ENCODE measurements around the gene EIF1B.
A peak's percentile ranks its signal among the peaks of the same experiment; 100 is the strongest.
"Not testable (repeated sequence)": the region's sequence is repeated elsewhere in the genome, so short reads cannot be mapped to it uniquely, and the experiment has no call there.

EIF1B gene

GRCh38 chr3:40309418-40309924 is at the start of gene EIF1B:
Gene EIF1B, plus strand, starts transcription at chr3:40309707. Its CDS starts 235 bp downstream, at chr3:40309942.
- DNase-seq, result peak; percentile 62

GRCh38 chr3:40262331-40262730 is 47.2 kb upstream of the EIF1B start:
- no peak for DNase-seq

- DNase-seq, result no peak
Observed at GRCh38 chr3:40264451-40264850, 45.1 kb upstream of the EIF1B start.

GRCh38 chr3:40265181-40265580 is 44.3 kb upstream of the EIF1B start:
- DNase-seq, result no peak

- DNase-seq, result no peak
Observed at GRCh38 chr3:40267937-40268724, 41.4 kb upstream of the EIF1B start.

GRCh38 chr3:40268802-40269524 is 40.5 kb upstream of the EIF1B start:
- no peak for DNase-seq

GRCh38 chr3:40278791-40279190 is 30.7 kb upstream of the EIF1B start:
- no peak for DNase-seq

- DNase-seq, result no peak
Observed at GRCh38 chr3:40281995-40282394, 27.5 kb upstream of the EIF1B start.

- not testable (repeated sequence) for DNase-seq
Observed at GRCh38 chr3:40283057-40283456, 26.4 kb upstream of the EIF1B start.

- no peak for DNase-seq
Observed at GRCh38 chr3:40287248-40287647, 22.3 kb upstream of the EIF1B start.

GRCh38 chr3:40290396-40290795 is 19.1 kb upstream of the EIF1B start:
- DNase-seq, result no peak

- no peak for DNase-seq
Observed at GRCh38 chr3:40291471-40291870, 18.0 kb upstream of the EIF1B start.

GRCh38 chr3:40292637-40293349 is 16.7 kb upstream of the EIF1B start:
- no peak for DNase-seq

- no peak for DNase-seq
Observed at GRCh38 chr3:40294434-40294833, 15.1 kb upstream of the EIF1B start.

- no peak for DNase-seq
Observed at GRCh38 chr3:40298075-40298474, 11.4 kb upstream of the EIF1B start.

- no peak for DNase-seq
Observed at GRCh38 chr3:40299130-40299720, 10.3 kb upstream of the EIF1B start.

- DNase-seq, result no peak
Observed at GRCh38 chr3:40299721-40300335, 9.7 kb upstream of the EIF1B start.

GRCh38 chr3:40302784-40303183 is 6.7 kb upstream of the EIF1B start:
- DNase-seq, result no peak

GRCh38 chr3:40304352-40304751 is 5.2 kb upstream of the EIF1B start:
- no peak for DNase-seq

- DNase-seq, result no peak
Observed at GRCh38 chr3:40306336-40306735, 3.2 kb upstream of the EIF1B start.

- no peak for DNase-seq
Observed at GRCh38 chr3:40307176-40307575, 2.3 kb upstream of the EIF1B start.

- DNase-seq, result no peak
Observed at GRCh38 chr3:40308725-40309417, 636 bp upstream of the EIF1B start.
